HUES6 (cell line): ENCODE results near the gene TAF1C.
"Not testable (repeated sequence)": the region's sequence is repeated elsewhere in the genome, so short reads cannot be mapped to it uniquely, and the experiment has no call there.

Experiments
- H3K27ac ChIP-seq: 2 replicates; pipeline ENCODE4 v1.7.0; 2013; ENCODE audit warnings: low read depth, mild to moderate bottlenecking, low read length, inconsistent platforms
- H3K27me3 ChIP-seq: 2 replicates; pipeline ENCODE4 v1.6.1; 2013; ENCODE audit warnings: low read length; ENCODE audit not compliant: control insufficient read depth, insufficient read depth
- H3K36me3 ChIP-seq: 2 replicates; pipeline ENCODE4 v1.6.1; 2013; ENCODE audit warnings: low read length; ENCODE audit not compliant: control insufficient read depth, insufficient read depth
- H3K4me1 ChIP-seq: 2 replicates; pipeline ENCODE4 v1.6.1; 2013; ENCODE audit warnings: low read length; ENCODE audit not compliant: control insufficient read depth, insufficient read depth
- H3K4me3 ChIP-seq: 2 replicates; pipeline ENCODE4 v1.5.1; 2013; ENCODE audit warnings: low read depth, low read length
- H3K9ac ChIP-seq: one replicate; pipeline ENCODE4 v1.6.1; 2013; ENCODE audit warnings: mild to moderate bottlenecking, low read length
- H3K9me3 ChIP-seq: 2 replicates; pipeline ENCODE4 v1.6.1; 2013; ENCODE audit warnings: low read depth, low read length; ENCODE audit not compliant: control insufficient read depth, insufficient read depth

The TAF1C gene

GRCh38 chr16:84209989-84210388, 23.1 kb upstream of the TAF1C start:
- Histone ChIP-seq H3K9ac (no peak overlapping the region), H3K4me3 (no peak overlapping the region), H3K27me3 (no peaks in the 10 kb centered on the region), H3K4me1 (peaks cover 6% of the 10 kb centered on the region; the same call in 1 of the 2 replicates), H3K27ac (no peak overlapping the region), H3K36me3 (no peaks in the 10 kb centered on the region), H3K9me3 (no peaks in the 10 kb centered on the region)

- Histone ChIP-seq H3K4me3 (no peak overlapping the region), H3K9me3 (no peaks in the 10 kb centered on the region), H3K9ac (no peak overlapping the region), H3K36me3 (no peaks in the 10 kb centered on the region), H3K4me1 (peaks cover 6% of the 10 kb centered on the region; the same call in 1 of the 2 replicates), H3K27me3 (no peaks in the 10 kb centered on the region), H3K27ac (no peak overlapping the region)
Measured at GRCh38 chr16:84207879-84208278, 21.0 kb upstream of the TAF1C start.

- no peak overlapping the region for H3K4me3 ChIP-seq
- no peak overlapping the region for H3K9ac ChIP-seq
- H3K4me1 ChIP-seq, result peaks cover 6% of the 10 kb centered on the region; the same call in 1 of the 2 replicates
- no peaks in the 10 kb centered on the region for H3K36me3 ChIP-seq
- no peaks in the 10 kb centered on the region for H3K9me3 ChIP-seq
- no peak overlapping the region for H3K27ac ChIP-seq
- H3K27me3 ChIP-seq, result no peaks in the 10 kb centered on the region
Measured at GRCh38 chr16:84207251-84207650, 20.4 kb upstream of the TAF1C start.

- Histone ChIP-seq H3K9ac (no peak overlapping the region), H3K27me3 (no peaks in the 10 kb centered on the region)
Measured at GRCh38 chr16:84205976-84206691, 19.3 kb upstream of the TAF1C start.

GRCh38 chr16:84205123-84205522, 18.3 kb upstream of the TAF1C start:
- H3K4me3 ChIP-seq, H3K9ac ChIP-seq, H3K9me3 ChIP-seq, H3K27me3 ChIP-seq, H3K27ac ChIP-seq, H3K36me3 ChIP-seq, H3K4me1 ChIP-seq: not testable (repeated sequence)

More at GRCh38 chr16:84205976-84206691, 19.3 kb upstream of the TAF1C start:
- no peak overlapping the region for H3K4me3 ChIP-seq
- peaks cover 6% of the 10 kb centered on the region; the same call in 1 of the 2 replicates for H3K4me1 ChIP-seq
- H3K36me3 ChIP-seq, result no peaks in the 10 kb centered on the region
- no peaks in the 10 kb centered on the region for H3K9me3 ChIP-seq
- H3K27ac ChIP-seq, result no peak overlapping the region

- H3K4me3 ChIP-seq, H3K36me3 ChIP-seq, H3K4me1 ChIP-seq, H3K9me3 ChIP-seq, H3K27me3 ChIP-seq, H3K9ac ChIP-seq, H3K27ac ChIP-seq: not testable (repeated sequence)
Measured at GRCh38 chr16:84204551-84204950, 17.7 kb upstream of the TAF1C start.

GRCh38 chr16:84199861-84200260, 13.0 kb upstream of the TAF1C start:
- Histone ChIP-seq H3K27me3 (no peaks in the 10 kb centered on the region), H3K9ac (no peak overlapping the region)

GRCh38 chr16:84199097-84199496, 12.2 kb upstream of the TAF1C start:
- Histone ChIP-seq H3K27ac (no peak overlapping the region), H3K4me1 (peaks cover 8% of the 10 kb centered on the region; the same call in 1 of the 2 replicates), H3K36me3 (no peaks in the 10 kb centered on the region), H3K4me3 (no peak overlapping the region), H3K9ac (no peak overlapping the region), H3K27me3 (no peaks in the 10 kb centered on the region), H3K9me3 (no peaks in the 10 kb centered on the region)

More at GRCh38 chr16:84199861-84200260, 13.0 kb upstream of the TAF1C start:
- Histone ChIP-seq H3K4me1 (peaks cover 3% of the 10 kb centered on the region; the same call in 1 of the 2 replicates), H3K4me3 (no peak overlapping the region), H3K36me3 (no peaks in the 10 kb centered on the region), H3K27ac (no peak overlapping the region), H3K9me3 (no peaks in the 10 kb centered on the region)

GRCh38 chr16:84198401-84198800, 11.5 kb upstream of the TAF1C start:
- Histone ChIP-seq H3K9me3 (no peaks in the 10 kb centered on the region), H3K36me3 (no peaks in the 10 kb centered on the region), H3K27me3 (no peaks in the 10 kb centered on the region), H3K4me3 (no peak overlapping the region), H3K9ac (no peak overlapping the region), H3K4me1 (peaks cover 8% of the 10 kb centered on the region; the same call in 1 of the 2 replicates), H3K27ac (no peak overlapping the region)

GRCh38 chr16:84197466-84198128, 10.7 kb upstream of the TAF1C start:
- no peaks in the 10 kb centered on the region for H3K36me3 ChIP-seq
- peaks cover 8% of the 10 kb centered on the region; the same call in 1 of the 2 replicates for H3K4me1 ChIP-seq
- H3K9ac ChIP-seq, result no peak overlapping the region
- H3K27ac ChIP-seq, result no peak overlapping the region
- no peaks in the 10 kb centered on the region for H3K9me3 ChIP-seq
- H3K4me3 ChIP-seq, result no peak overlapping the region
- no peaks in the 10 kb centered on the region for H3K27me3 ChIP-seq

GRCh38 chr16:84196727-84197394, 10.0 kb upstream of the TAF1C start:
- Histone ChIP-seq H3K27ac (no peak overlapping the region), H3K36me3 (no peaks in the 10 kb centered on the region), H3K4me1 (peaks cover 8% of the 10 kb centered on the region; the same call in 1 of the 2 replicates), H3K9ac (no peak overlapping the region), H3K27me3 (no peaks in the 10 kb centered on the region), H3K9me3 (no peaks in the 10 kb centered on the region), H3K4me3 (no peak overlapping the region)
